Fibroblast of skin of abdomen (primary cell): Measurements from ENCODE around the gene EXOC3L1.

Experiments used
- DNase-seq: peaks from one replicate; pipeline ENCODE4 v3.0.0-alpha.2; 2013

EXOC3L1 gene

GRCh38 chr16:67215706-67216105 is 25.8 kb upstream of the EXOC3L1 start:
- no peak for DNase-seq

- DNase-seq: no peak
Measured at GRCh38 chr16:67213197-67214019, 23.5 kb upstream of the EXOC3L1 start.

DNA sequence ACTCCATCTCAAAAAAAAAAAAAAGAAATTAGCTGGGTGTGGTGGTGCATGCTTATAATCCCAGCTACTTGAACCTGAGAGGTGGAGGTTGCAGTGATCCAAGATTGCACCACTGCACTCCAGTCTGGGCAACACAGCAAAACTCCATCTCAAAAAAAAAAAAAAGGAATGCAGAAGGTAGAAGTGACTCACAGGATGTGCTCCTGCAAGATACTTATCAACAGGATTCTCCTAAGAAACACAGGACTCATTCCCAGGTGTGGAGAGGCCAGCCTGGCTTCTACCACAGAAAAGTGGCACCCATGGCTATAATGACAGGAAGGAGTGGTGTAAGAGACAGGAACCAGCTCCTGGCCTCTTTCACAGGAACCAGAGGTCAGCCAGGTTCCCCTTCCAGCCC is 22.8 kb upstream of the EXOC3L1 start:
- no peak for DNase-seq

DNA sequence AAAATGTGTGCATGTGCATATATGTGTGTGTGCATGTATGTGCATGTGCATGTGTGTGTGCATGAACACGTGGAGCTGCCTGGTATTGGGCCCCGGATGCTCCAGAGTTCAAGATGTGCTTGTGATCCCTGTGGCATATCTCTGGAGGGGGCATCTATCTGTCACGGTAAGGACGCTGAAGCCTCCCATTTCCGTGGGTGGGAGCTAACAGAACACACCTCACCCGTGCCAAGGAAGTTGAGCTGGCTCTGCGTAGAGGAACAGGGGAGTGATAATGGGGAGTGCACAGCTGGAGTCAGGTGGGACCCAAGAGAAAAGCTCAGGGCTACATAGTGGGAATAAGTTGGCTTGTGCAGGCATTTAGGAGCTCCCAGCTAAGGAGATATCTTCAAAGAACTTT is 21.7 kb upstream of the EXOC3L1 start:
- no peak for DNase-seq

GRCh38 chr16:67210069-67210937 is 20.4 kb upstream of the EXOC3L1 start:
- no peak for DNase-seq

DNA sequence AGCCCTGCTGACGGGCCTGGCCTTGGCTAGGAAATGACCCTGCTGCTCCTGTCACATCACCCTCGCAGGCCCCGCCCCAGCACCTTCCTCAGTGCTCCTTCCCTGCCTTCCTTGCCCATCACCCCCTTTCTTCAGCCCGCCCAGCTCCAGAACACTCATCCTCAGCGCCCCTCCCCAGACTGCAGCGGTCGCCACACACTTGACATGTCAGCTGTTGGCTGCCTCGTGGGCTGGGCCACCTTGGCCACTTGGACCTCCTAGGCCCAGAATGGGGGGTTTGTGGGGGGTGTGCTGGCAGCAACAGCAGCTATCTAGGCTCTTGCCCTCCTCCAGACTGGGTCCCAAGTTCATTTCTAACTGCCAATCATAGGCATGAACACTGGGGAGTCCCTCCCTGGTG is 19.6 kb upstream of the EXOC3L1 start:
- DNase-seq: no peak

- DNase-seq: no peak
Measured at GRCh38 chr16:67208154-67208896, 18.4 kb upstream of the EXOC3L1 start.

DNA sequence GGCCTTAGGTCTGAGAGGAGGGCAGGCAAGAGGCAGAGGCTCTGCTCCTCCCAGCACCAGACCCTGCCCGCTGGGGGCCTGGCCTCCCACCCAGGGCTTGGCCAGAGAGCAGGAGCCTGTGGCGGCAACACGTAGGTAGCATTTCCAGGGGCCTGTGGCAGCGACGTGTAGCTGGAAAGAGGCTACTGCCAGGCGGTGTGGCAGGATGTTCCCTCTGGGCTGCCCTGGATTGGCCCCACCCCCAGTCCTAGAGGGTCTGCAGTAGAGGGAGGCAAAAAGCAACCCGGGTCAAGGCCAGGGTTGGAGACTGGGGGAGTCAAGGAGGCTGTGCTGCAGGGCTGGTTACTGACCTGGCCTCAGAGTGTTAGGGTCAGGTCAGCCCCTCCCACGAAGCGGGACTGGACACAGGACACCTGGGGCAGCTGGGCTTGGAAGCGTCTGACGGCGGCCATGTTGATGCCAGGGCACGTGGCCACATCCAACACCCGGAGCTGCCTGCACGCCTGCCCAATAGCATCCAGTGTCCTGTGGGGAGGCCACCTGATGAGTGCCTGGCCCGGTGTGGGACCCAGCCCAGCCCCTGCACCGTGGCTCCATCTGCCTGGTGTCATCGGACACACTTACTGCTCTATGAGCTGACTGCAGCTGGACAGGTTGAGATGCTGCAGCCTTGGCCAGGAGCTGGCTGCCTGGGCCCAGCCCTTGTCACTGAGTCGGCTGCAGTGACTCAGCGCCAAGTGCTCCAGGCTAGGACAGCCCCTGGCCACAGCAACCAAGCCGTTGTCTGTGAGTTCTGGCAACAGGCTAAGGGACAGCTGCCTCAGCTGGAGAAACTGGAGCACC is 17.5 kb upstream of the EXOC3L1 start:
- no peak for DNase-seq

GRCh38 chr16:67206838-67207248 is 16.9 kb upstream of the EXOC3L1 start:
- DNase-seq: no peak

GRCh38 chr16:67206129-67206837 is 16.3 kb upstream of the EXOC3L1 start:
- no peak for DNase-seq

- DNase-seq: no peak
Measured at GRCh38 chr16:67204076-67204475, 14.1 kb upstream of the EXOC3L1 start.

GRCh38 chr16:67202956-67203493 is 13.1 kb upstream of the EXOC3L1 start:
- DNase-seq: no peak

DNA sequence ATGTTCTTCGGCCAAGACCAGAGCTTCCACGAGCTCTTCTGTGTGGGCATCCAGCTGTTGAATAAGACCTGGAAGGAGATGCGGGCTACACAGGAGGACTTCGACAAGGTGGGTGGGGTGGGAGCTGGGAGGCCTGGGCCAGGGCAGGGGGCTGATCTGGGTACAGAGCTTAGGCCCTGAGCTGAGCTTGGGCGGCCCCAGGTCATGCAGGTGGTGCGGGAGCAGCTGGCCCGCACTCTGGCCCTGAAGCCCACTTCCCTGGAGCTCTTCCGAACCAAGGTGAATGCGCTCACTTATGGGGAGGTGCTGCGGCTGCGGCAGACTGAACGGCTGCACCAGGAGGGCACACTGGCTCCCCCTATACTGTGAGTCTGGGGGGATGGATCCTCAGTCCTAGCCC is 12.5 kb upstream of the EXOC3L1 start:
- DNase-seq: no peak

GRCh38 chr16:67201411-67202345 is 11.7 kb upstream of the EXOC3L1 start:
- no peak for DNase-seq

- no peak for DNase-seq
Measured at GRCh38 chr16:67200491-67200890, 10.6 kb upstream of the EXOC3L1 start.

DNA sequence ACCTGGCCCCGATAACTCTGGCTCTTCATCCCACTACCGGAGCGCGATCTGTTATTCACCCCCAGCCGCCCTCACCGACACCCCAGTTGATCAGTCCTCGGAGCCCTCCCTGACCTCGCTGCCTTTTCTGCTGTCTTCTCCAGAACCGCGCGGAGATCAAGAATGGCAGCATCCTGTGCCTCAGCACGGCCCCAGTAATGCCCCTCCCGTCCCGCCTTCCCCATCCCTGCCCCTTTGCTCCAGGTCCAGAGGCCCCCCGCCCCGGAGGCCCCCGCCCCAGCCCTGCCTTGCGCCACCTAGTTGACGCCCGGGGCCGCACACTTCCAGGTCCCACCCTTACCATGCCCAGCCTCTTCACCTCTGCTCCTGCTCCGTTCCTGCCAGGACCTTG is 9.9 kb upstream of the EXOC3L1 start:
- DNase-seq: no peak

GRCh38 chr16:67199011-67199807 is 9.3 kb upstream of the EXOC3L1 start, which contains the start of gene ELMO3:
ELMO3 (plus strand) TSS chr16:67199131; CDS start chr16:67199327, 196 bp downstream.
- DNase-seq: no peak

- peak; percentile 26 for DNase-seq
Measured at GRCh38 chr16:67198238-67198734, 8.3 kb upstream of the EXOC3L1 start.

GRCh38 chr16:67197704-67198103 is 7.8 kb upstream of the EXOC3L1 start:
- DNase-seq: no peak
